Measurements from ENCODE around the gene RERG.

- TF ChIP-seq CTCF (conservative IDR thresholded peaks at IDR 0.05; ENCODE audit: low read length): no peak
- no peak for TF ChIP-seq EZH2phosphoT487 (IDR thresholded peaks at IDR 0.05; ENCODE audit: borderline replicate concordance, low read depth, low read length)
These were observed 90.7 kb downstream of the RERG start for GRCh38 chr12:15130541-15130940.

Data from OCI-LY7 (cell line).